GM21367 (cell line): ENCODE measurements around the gene COMMD8.
A peak's percentile ranks its signal among the peaks of the same experiment; 100 is the strongest.

Experiments used
- ATAC-seq: cut with Tn5 transposase; IDR thresholded peaks from one replicate; pipeline ENCODE4 v1.9.1; 2021; ENCODE audit not compliant: unreplicated experiment

Gene COMMD8

GRCh38 chr4:47473141-47473750, 9.7 kb upstream of the COMMD8 start:
- no peak for ATAC-seq

- no peak for ATAC-seq
Measured at GRCh38 chr4:47471591-47471990, 8.1 kb upstream of the COMMD8 start.

DNA sequence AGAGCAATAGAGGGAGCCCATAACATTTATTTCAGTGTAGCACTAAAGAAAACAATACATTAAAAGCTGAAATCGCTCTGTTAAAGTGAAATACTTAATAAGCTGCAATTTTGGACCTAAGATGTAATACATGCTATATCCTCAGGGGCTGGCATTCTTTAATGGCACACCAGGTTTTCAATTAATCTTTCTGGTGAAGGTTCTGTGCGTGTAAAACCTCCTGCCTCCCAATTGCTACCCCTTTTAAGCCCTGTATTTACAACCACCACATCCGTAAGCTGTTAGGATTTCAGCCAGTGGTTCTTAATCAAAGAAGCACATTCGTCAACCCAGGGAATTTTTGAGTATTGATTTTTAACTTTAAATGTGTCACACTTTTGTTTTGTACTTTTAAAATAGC, 7.6 kb upstream of the COMMD8 start:
- no peak for ATAC-seq

- ATAC-seq = no peak
Measured at GRCh38 chr4:47469951-47470350, 6.4 kb upstream of the COMMD8 start.

GRCh38 chr4:47468706-47469365, 5.3 kb upstream of the COMMD8 start:
- ATAC-seq = no peak

DNA sequence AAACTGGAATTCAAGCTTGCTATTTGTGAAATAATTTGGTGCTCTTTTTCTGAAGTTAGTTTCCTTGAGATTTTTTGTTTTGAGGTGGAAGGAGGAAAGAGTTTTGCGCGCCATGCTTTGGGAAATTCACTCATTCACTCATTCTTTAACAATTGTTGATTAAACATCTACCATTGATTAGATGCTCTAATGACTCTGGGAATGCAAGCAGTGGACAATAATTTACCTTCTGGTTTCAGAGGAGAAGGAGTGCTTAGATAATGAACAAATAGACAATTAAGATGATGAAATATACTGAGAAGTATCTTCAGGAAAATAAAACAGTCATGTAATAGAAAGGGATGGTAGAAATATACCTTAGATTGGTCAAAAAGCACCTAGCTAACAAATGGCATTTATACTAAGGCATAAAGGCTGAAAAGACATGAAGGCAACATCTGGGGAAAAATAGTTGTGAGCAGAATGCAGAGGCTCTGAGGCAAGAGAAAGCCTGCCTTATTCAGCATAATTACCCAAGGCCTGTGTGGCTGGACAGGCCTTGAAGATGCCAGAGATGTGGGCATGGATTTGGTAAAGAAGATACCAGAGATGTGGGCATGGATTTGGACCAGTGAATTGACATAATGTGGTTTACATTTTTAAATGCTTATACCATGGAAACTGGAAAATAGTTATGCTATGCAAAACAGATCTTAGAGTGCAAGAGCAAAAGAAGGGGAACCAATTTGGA, 2.7 kb upstream of the COMMD8 start:
- no peak for ATAC-seq

DNA sequence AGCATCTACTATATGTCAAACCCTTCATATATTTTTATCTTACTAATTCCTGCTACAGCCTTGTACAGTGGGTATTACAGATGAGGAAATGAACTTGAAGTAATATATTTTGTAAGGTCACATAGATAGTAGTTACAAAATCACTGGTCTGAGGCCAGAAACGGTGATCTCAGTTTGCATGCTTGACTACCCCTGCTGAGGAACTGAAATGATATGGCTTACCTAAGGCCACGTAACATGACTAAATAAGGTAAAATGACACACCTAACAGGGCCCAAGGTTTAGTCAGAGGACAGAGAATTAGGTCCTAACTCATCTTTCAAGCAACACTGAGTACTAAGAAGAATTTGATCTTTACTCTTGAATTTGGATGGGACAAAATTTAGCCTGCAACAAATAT, 1.5 kb upstream of the COMMD8 start:
- ATAC-seq = peak; percentile 33

GRCh38 chr4:47462799-47463234, 685 bp downstream of the COMMD8 start:
- ATAC-seq = peak; percentile 22

DNA sequence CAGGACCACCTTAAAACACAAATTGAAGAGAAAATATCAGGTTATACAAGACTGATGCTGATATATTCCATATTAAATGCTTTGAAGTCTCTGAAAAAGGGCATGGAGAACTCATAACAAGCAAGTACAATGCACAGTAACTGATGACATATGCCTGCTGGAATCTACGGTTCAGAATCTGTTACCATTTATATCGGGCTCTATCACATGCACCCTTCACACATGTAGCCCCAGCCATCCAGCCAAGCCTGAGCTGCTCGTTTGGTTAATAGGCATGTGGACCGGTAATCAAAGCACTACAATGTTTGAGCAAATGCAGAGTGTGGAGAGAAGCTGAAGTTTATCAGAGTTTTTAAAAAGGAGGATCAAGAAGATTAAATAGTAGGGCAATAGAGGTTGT, 11.8 kb downstream of the COMMD8 start:
- no peak for ATAC-seq

DNA sequence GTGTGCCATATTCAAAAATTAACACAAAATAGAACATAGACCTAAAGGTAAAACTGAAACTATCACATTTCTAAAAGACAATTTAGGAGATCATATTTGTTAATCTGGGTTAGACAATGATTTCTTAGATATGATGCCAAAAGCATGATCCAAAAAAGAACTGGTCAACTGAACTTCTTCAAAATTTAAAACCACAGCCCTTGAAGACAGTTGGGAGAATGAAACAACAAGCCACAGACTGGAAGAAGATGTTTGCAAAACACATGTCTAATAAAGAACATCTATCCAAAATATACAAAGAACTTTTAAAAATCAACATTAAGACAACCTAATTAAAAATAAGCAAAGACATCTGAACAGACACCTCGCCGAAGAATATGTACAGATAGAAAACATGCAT, 19.5 kb downstream of the COMMD8 start:
- ATAC-seq = no peak

- ATAC-seq = peak; percentile 90
Measured at GRCh38 chr4:47442980-47443379, 20.5 kb downstream of the COMMD8 start.

GRCh38 chr4:47434931-47435330, 28.6 kb downstream of the COMMD8 start:
- ATAC-seq = no peak

GRCh38 chr4:47432749-47433148, 30.8 kb downstream of the COMMD8 start:
- ATAC-seq = no peak

GRCh38 chr4:47427935-47428334, 35.6 kb downstream of the COMMD8 start:
- ATAC-seq = no peak

DNA sequence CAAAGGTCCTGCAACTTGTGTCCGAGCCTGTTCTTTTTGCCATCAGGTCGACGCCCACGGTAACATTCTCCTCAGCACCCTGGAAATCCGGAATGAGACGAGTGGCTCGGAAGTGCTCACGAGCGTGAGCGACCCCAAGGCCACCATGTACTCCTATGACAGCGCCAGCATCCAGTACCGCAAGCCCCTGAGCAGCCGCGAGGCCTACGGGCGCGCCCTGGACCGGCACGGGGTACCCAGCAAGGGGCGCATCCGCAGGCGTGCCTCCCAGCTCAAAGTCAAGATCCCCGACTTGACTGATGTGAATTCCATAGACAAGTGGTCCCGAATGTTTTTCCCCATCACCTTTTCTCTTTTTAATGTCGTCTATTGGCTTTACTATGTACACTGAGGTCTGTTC, 37.9 kb downstream of the COMMD8 start:
- no peak for ATAC-seq

- no peak for ATAC-seq
Measured at GRCh38 chr4:47419296-47419695, 44.2 kb downstream of the COMMD8 start.

DNA sequence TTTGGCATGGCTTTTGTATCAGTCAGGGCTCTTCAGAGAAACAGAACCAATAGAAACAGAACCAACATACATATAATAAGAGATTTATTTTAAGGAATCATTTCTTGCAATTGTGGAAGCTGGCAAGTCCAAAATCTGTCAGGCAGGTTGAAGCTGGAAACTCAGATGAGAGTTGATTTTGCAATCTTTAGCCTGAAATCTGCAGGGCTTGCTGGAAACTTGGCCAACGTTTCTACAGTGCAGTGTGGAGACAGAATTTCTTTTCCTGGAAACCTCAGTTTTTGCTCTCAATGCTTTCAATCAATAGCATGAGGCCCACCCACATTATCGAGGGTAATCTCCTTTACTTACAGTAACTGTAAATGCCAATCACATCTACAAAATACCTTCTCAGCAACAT, 45.4 kb downstream of the COMMD8 start:
- ATAC-seq = no peak

DNA sequence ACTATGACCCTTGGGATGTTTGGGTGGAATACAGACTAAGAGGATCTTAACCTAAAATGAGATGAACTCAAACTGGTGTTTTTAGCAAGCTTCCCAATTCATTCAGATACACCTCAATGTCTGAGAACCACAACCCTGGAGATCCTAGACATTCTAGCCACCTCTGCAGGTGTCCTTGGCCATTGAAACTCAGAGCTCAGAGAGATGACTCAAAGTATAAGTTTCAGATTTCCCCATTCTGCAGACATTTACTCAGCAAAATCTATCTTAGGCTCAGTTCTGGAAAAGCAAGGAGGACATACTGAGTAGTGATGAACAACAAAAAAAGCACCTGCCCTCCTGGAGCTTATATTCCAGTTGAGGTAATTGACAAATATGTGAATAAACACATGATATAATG, 47.8 kb downstream of the COMMD8 start:
- ATAC-seq = no peak

GRCh38 chr4:47413521-47413920, 50.0 kb downstream of the COMMD8 start:
- no peak for ATAC-seq

GRCh38 chr4:47410271-47410670, 53.2 kb downstream of the COMMD8 start:
- no peak for ATAC-seq

DNA sequence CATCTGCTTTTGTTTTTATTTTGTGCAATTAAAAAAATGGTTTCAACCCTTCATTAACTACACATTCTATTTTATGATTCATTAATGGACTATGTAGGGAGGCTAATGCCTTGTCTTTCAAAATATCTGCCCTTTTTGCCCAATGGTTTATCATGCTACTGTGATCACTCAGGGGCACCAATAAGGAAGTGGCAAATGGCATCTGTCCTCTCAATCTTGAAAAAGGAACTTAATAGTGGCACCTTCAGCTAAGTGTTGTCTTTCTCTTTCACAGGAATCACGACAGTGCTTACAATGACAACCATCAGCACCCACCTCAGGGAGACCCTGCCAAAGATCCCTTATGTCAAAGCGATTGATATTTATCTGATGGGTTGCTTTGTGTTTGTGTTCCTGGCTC, 57.1 kb downstream of the COMMD8 start:
- no peak for ATAC-seq
